Heart left ventricle (tissue), 13 donors: ENCODE data around the gene TTC29.

Source experiments
- CTCF ChIP-seq, 12 donors: fragments of 200-600 bp; sonication (generic) in 4 of 12; IDR thresholded peaks; one replicate each; pipeline versions ENCODE4 v1.5.0 to v1.8.0; 2018 to 2022; ENCODE audit warnings: antibody characterized with exemption in 12 of 12, mild to moderate bottlenecking in 5 of 12
- POLR2A ChIP-seq, 2 donors: fragments of 450-650 bp; IDR thresholded peaks; one replicate each; pipeline ENCODE4 v1.6.1; 2017; ENCODE audit warnings: antibody characterized with exemption in 2 of 2, mild to moderate bottlenecking in 2 of 2, moderate library complexity in 2 of 2
- donor health status: ischemic (EF 13 %, LVEDD 7.1; RV severe dilation, severe dysfunction).
- donor health status: DM: no; HTN: yes; CAD: no.
- donor health status: DM: no; HTN: no; CAD: no.
- donor health status: ischemic (EF 25% LVEDD 6.9; RV normal size, moderate dysfunction).
- donor health status: ischemic (EF 25% LVEDD 5.7; RV mildly dilated, moderate dysfunction).
- donor health status: ischemic (EF 35%, LVEDD 5.7; RV mildly dilated, moderate dysfunction).
- donor health status: nonischemic (EF 11% LVEDD 7.7; RV severe dilation, severe dysfunction).
- donor health status: DM: yes; HTN: yes; CAD: no.
- donor health status: PGD.
- donor health status: ischemic (EF 29% LVEDD 5.4; RV normal size, mild dysfunction).
- donor health status: nonischemic (EF 23%, LVEDD 6.1; RV moderate dilation, normal function).

- TF ChIP-seq CTCF (IDR thresholded peaks at IDR 0.05), result no peak
- no peak for TF ChIP-seq POLR2A (IDR thresholded peaks at IDR 0.05)
Observed at GRCh38 chr4:146978641-146979040, 33.0 kb upstream of the TTC29 start.
